Upper lobe of right lung (tissue), 1 donor: ENCODE measurements around the gene DAAM1. TPM values are rescaled to one million over a fixed set of nuclear protein-coding genes. Genes with fewer than 3 reads are reported as not detected.

Experiments used
- ATAC-seq: fragments of 200-7000 bp; cut with Tn5 transposase; one replicate; pipeline ENCODE4 v1.9.1; 2020; ENCODE audit warnings: mild to moderate bottlenecking, moderate library complexity
- DNase-seq: peaks from one replicate; pipeline ENCODE4 v3.0.0-alpha.2; 2020
- H3K27ac ChIP-seq: fragments of 200-600 bp; one replicate; pipeline ENCODE4 v1.8.0; 2022
- H3K27me3 ChIP-seq: fragments of 200-600 bp; one replicate; pipeline ENCODE4 v1.8.0; 2022; ENCODE audit warnings: mild to moderate bottlenecking
- H3K36me3 ChIP-seq: fragments of 200-600 bp; one replicate; pipeline ENCODE4 v1.8.0; 2022
- H3K4me1 ChIP-seq: fragments of 200-600 bp; one replicate; pipeline ENCODE4 v1.8.0; 2022
- H3K4me3 ChIP-seq: fragments of 200-600 bp; one replicate; pipeline ENCODE4 v1.8.0; 2022; ENCODE audit warnings: mild to moderate bottlenecking
- H3K9me3 ChIP-seq: fragments of 200-600 bp; one replicate; pipeline ENCODE4 v1.8.0; 2022
- CTCF ChIP-seq: fragments of 200-600 bp; IDR thresholded peaks from one replicate; pipeline ENCODE4 v1.8.0; 2022; ENCODE audit warnings: antibody characterized with exemption
- intact Hi-C: fragments of 100-400 bp; cut with DNase I; formaldehyde crosslinking; loops from one replicate; pipeline ENCODE4 v1.11.0; 2022
- total RNA-seq: library from RNA; stranded (reverse); fragmentation: NEBNext Ultra II Directional; extraction: Animal tissue kit (Norgen Biotek cat#: 25700); gene quantifications from one replicate; pipeline ENCODE4 v1.2.1, GENCODE V29; 2021
- donor health status: DM: no; HTN: yes; CAD: no; lungs with severe emphysema.

The DAAM1 gene
- total RNA-seq, 1 donor from 2014 or later, result 51.2 TPM

- Histone ChIP-seq H3K36me3 (peaks cover 11% of the 10 kb centered on the region), H3K27me3 (no peaks in the 10 kb centered on the region), H3K4me1 (peaks cover 16% of the 10 kb centered on the region), H3K4me3 (no peak overlapping the region), H3K9me3 (no peaks in the 10 kb centered on the region), H3K27ac (no peak overlapping the region)
- DNase-seq (no peak), ATAC-seq (no peak)
- intact Hi-C loops, result no loop called here
- TF ChIP-seq CTCF, result no peak
Measured at GRCh38 chr14:59292921-59293534, 104.6 kb downstream of the DAAM1 start.

DNA sequence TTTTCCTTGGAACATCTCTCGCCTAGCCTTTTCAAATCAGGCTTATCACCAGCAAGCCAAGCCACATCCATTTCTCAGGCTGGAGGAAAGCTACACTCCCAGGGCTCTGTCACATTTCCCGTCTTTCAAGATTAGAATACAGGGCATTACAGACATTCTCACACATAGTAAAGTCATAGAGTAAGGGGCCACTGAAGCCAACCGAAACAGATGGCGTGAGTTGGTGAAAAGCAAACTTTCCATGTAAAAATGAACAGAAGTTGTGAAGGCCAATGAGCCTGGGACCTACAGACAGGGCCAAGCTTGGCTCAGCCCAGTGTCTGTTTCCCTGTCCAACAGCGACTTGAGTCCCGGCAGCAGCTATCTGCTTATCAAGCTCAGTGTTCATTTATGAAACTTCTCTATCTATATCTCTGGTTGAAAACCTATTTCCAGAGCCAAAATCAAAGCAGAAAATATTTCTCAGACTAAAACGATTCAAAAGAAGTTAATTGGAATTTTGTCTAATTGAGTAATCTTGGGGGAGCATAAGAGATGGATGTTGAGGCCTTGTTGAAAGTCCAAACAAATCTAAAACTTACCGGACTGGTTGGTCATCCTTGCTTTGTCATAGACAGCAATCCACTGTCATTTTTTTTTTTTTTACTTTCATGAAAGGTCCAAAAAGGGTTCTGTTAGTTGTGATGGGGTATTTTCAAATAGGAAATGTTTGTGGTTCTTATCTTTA lies 105.6 kb downstream of the DAAM1 start:
- Histone ChIP-seq H3K27me3 (no peaks in the 10 kb centered on the region), H3K4me1 (peaks cover 23% of the 10 kb centered on the region), H3K36me3 (peaks cover 11% of the 10 kb centered on the region), H3K4me3 (no peak overlapping the region), H3K9me3 (no peaks in the 10 kb centered on the region), H3K27ac (peak overlapping the region; percentile 42)
- DNase-seq (no peak), ATAC-seq (no peak)
- TF ChIP-seq CTCF, result no peak
- intact Hi-C loops, result no loop called here

DNA sequence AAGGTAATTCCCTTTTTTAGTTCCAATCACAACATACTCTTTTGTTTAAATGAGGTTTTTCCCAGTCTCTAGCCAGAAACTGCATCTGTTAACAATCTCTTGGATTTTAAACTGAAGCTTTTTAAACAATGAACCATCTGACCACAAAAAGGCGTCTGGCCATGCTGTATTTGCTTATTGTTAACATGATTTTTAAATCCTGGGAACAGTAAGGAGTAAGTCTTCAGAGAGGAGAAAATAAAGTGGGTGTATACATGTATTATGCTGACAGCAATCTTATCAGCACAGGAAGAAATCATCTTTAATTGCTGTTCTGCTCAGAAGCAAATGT lies 106.2 kb downstream of the DAAM1 start:
- no peak overlapping the region for H3K4me3 ChIP-seq
- peaks cover 11% of the 10 kb centered on the region for H3K36me3 ChIP-seq
- H3K9me3 ChIP-seq, result no peaks in the 10 kb centered on the region
- DNase-seq, result no peak
- peaks cover 23% of the 10 kb centered on the region for H3K4me1 ChIP-seq
- H3K27ac ChIP-seq, result peak overlapping the region; percentile 4
- intact Hi-C loops, result no loop called here
- no peak for ATAC-seq
- TF ChIP-seq CTCF, result no peak
- no peaks in the 10 kb centered on the region for H3K27me3 ChIP-seq

DNA sequence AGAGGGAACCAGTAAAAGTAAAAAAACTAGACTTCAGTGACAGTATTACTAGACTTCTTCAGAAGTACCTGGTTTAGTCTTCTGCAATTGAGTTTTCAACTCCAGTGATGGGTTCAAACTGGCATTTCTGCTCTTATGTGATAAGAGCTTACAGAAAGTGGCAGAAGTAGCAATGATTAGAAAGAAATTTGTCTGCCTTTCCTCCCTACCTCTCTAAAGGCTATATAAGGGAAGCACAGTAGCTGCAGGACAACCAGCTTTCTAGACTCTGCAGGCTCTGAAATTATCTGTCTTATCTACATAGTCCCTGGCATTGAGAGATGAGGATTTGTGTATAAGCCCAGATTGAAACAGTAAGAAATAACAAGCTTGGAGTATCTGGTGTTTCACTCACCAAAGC lies 107.5 kb downstream of the DAAM1 start:
- no peak for TF ChIP-seq CTCF
- Histone ChIP-seq H3K27me3 (no peaks in the 10 kb centered on the region), H3K36me3 (peaks cover 11% of the 10 kb centered on the region), H3K9me3 (no peaks in the 10 kb centered on the region), H3K27ac (no peak overlapping the region), H3K4me1 (peaks cover 23% of the 10 kb centered on the region), H3K4me3 (no peak overlapping the region)
- intact Hi-C loops, result no loop called here
- DNase-seq (no peak), ATAC-seq (no peak)

DNA sequence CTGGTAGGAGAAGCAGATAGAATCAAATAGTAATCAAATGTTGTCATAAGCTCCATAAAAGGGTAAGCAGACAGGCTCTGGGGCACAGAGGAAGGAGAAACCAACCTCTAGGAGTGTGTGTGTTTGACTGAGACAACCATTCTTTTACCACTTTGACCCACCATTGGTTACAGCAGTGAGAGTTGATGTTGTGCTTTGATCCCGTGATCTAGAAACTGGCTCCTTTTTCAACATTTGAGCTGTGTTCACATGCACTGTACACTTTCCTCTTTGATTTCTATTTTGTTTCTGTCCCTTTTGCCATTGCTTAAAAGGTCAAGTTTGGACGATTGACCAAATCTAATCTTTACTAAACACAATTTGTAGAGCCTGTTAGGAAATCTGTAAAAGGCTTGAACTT lies 108.0 kb downstream of the DAAM1 start:
- no peak for TF ChIP-seq CTCF
- intact Hi-C loops, result no loop called here
- H3K4me3 ChIP-seq, result no peak overlapping the region
- H3K27me3 ChIP-seq, result no peaks in the 10 kb centered on the region
- no peaks in the 10 kb centered on the region for H3K9me3 ChIP-seq
- H3K36me3 ChIP-seq, result peaks cover 9% of the 10 kb centered on the region
- DNase-seq (no peak), ATAC-seq (no peak)
- H3K27ac ChIP-seq, result no peak overlapping the region
- peaks cover 23% of the 10 kb centered on the region for H3K4me1 ChIP-seq
